Measurements from ENCODE around the gene TMEM115.

TMEM115 gene

GRCh38 chr3:50327943-50328691 lies 31.2 kb downstream of the TMEM115 start, which contains the start of gene TUSC2:
Gene TUSC2, minus strand, starts transcription at chr3:50328223. Its CDS starts 124 bp downstream, at chr3:50328099.
- DNase-seq: peak; percentile 61

GRCh38 chr3:50327129-50327528 lies 32.2 kb downstream of the TMEM115 start:
- DNase-seq: no peak

DNA sequence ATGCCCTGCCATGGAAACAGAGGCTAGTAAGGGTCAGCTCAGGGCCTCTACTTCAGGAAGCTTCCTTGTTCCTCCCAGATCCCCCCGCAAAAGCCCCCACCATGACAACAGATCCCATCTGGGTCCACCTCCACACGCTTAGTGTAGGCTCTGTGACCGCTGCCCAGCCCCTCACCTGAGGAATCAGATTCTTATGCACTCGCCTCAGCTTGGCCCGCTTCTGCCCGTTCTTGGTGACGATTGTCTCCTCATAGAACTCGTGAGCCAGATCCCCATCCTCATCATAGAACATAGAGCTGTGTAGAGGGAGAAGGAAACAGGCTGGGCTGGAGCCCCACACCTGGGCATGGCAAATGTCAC lies 33.2 kb downstream of the TMEM115 start:
- DNase-seq: no peak

GRCh38 chr3:50325497-50326181 lies 33.7 kb downstream of the TMEM115 start:
- DNase-seq: no peak

DNA sequence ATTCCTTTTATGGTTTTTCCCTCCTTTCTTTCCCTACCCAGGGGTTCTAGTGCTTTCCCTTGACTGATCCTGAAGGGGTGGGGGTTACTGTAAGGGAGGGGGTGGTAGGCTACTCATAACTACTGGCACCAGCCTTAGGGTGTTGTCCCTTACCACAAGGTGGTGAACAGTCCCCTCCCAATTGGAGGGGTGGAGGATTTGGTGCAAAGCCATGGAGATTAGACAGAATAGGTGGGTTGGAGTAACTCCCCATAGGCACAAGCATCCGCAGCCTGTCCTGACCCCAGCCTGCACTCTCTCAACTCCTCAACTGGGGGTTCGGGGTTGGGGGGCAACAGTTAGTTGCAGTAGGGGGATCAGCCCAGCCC lies 34.2 kb downstream of the TMEM115 start:
- DNase-seq: no peak

DNA sequence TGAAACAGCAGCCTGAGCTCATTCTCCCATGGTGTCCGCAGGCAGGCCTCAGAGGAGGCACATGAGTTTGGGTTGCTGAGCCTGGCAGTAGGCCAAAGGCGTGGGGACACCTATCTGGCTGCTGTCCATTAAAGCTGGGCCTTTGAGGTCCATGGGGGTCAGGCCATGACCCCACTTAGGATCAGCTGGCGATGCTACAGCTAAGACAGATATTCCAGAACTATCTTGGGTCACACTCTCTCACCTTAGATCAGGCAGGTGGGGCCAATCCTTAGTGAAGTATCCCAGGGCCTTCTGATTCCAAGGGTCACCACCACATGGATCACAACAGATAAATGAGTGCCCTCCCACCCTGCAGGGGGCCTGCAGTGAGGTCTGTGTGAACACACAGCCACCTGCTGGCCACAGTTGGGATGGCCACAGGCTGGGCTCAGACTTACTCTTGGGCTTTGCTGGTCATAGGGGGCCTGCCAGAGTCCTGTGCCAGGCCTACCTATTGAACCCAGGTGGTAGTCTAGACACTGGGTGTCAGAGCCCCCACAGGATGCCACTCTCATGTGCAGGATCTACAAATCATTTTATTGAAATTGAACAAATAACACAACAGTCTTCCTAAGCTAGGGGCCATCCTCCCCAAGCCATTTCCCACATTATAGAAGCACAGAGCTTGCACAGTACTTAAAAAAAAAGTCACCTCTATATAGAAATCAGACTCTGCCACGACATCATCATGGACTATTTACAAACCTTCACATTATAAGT lies 34.8 kb downstream of the TMEM115 start:
- no peak for DNase-seq

- DNase-seq: no peak
Observed at GRCh38 chr3:50323614-50324199, 35.6 kb downstream of the TMEM115 start.

DNA sequence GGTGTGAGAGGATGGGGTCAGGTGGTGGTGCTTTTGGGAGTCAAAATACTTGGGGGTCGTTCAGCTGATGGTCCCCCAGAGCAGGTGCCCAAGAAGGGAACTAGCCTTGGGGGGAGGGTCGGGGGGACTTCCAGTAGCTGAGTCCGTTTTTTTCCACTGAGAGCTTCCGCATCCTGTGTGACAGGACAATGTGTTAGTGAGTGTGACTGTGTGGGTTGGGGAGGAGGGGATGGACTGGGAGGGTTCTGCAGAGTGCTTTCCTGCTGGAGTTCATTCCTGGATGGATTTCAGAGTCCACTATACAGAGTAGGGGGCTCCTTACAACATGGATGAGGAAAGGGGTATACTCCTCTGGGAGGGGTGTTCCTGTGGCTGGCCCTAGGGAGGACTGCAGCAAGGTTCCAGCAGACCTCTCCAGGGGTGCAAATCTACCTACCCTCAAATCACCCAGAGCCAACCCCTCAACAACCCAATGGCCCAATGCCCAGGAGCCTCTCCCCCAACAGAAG lies 36.2 kb downstream of the TMEM115 start:
- DNase-seq: no peak

DNA sequence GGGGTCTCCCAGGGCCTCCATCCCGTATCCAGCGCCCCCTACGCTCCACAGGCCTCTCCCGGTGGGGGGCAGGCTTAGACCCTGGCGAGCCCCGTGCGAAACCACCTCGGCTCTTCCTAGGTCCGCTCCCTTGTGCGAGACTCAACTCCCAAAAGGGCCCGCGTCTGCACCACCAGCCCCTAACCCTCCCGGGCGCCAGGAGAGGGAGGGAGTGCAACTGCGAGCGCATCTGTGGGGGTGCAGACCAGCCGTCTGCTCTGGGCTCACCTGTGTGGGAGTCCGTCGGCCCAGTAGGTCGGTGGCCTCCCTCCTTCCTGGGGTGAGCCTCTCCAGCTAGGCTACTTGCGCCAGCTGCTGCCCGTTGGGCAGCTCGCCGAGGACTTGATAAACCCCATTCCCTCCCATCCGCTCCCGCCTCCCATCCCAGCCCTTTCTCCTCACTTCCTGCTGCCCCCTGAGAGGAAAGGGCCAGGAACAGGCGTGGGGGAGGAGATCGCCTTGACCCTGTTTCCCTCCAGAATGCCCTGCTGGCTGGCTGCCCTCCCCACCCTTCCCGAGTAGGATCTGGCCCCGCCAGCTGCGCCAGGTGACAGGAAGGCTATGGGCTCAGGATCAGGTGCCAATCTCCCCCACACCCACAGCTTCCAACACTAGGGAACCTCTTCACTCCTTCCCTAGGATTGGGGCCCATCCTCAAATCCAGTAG lies 36.8 kb downstream of the TMEM115 start, which contains the start of gene HYAL2:
HYAL2 (minus strand) TSS at position 360 of the 706 bp plus-strand sequence. CDS start 2,256 bp downstream, outside the sequence.
- no peak for DNase-seq

GRCh38 chr3:50322115-50322385 lies 37.3 kb downstream of the TMEM115 start:
- DNase-seq: no peak

DNA sequence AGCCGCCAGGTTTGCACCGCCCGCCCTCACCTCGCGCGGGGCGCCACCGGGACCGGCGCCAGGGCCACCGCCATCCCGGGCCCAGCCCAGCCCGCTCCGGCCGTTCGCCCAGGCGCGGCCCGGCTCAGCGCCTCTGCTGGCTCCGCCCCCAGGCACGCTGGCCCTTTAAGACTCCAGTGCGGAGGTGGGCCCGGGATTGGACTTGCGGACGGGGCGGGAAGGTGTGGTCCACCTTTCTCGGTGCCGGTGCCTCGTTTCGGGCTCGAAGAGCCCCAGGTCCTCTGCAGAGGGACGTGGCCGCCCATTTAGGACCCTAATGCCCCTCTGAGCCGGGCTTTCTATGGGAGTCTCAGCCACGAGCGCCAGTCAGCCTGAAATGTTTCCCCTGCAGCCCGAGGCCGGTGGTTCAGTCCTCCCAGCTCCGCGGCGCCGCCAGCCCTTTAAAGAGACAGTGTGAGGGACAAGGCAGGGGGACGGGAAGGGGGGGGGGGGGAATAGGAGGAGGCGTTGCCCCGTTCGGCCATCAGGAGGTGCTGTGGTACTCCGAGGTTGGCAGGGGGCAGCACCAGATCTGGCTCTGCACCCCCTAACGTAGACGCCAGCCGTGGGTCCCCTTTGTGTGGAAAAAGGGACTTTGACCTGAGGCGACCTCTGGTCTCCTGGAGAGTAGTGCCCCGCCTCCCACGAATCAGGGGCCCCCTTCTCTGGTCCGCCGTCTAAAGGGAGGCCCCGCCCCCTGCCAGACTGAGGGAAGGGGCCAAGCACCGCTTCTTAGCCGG lies 37.8 kb downstream of the TMEM115 start:
- DNase-seq: peak; percentile 54

GRCh38 chr3:50320853-50321335 lies 38.4 kb downstream of the TMEM115 start:
- DNase-seq: no peak

GRCh38 chr3:50319894-50320625 lies 39.3 kb downstream of the TMEM115 start:
- DNase-seq: no peak

GRCh38 chr3:50319181-50319893 lies 40.0 kb downstream of the TMEM115 start:
- DNase-seq: no peak

GRCh38 chr3:50318615-50319014 lies 40.7 kb downstream of the TMEM115 start:
- no peak for DNase-seq

GRCh38 chr3:50318163-50318562 lies 41.2 kb downstream of the TMEM115 start:
- DNase-seq: no peak

DNA sequence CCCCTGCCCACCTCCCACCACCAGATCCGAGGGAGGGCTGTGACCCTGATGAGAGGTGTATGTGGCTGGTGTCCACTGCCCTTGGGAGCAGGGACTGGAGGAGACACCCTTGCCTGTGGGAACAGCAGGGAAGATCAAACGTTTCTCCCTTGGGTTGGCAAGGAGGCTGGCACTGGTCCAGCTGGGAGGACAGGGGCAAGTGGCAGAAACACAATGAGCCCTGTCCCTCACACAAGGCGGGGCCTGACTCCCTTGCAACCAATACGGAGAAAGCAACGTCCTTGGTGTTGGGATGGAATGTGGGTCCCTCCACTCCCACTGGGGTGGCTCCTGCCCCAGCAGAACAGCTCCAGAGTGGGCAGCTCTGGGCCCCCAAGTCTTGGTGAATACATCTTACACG lies 42.0 kb downstream of the TMEM115 start:
- DNase-seq: no peak

DNA sequence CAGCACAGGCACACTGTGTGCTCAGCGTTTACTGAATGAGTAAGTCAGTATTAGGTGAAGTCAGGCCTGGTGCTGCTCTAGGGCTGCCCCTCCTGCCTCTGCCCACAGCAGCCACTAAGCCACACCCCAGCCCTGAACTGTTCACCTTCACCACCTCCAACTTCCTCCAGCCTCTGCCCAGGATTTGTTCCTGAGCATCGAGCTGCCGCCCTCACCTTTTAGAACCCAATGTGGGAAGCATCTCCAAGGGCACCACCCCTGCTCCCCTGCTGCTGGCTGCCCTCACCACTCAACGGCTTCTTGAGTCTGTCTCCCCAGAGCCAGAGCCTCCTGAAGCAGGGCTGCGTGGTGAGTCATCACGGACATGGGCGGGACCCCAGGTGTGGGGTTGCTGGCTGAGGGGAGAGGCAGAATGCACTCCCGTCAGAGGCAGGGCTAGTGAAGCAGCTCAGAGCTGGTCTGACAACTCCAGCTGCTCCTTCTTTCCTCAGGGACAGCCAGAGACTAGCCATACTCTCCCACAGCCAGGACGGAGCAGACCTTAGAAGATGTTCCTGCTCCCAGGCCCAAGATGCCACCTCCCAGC lies 42.6 kb downstream of the TMEM115 start:
- DNase-seq: no peak

- no peak for DNase-seq
Observed at GRCh38 chr3:50314816-50315215, 44.5 kb downstream of the TMEM115 start.

- DNase-seq: no peak
Observed at GRCh38 chr3:50314342-50314741, 45.0 kb downstream of the TMEM115 start.

Data from NCI-H1694 treated with DMSO at 0.1 percent for 48 hours (cell line).